GM19351 (cell line): ENCODE measurements around the gene PPP1R37.

Experiments used
- ATAC-seq: cut with Tn5 transposase; IDR thresholded peaks from one replicate; pipeline ENCODE4 v1.9.1; 2021; ENCODE audit warnings: mild to moderate bottlenecking, moderate library complexity; ENCODE audit not compliant: unreplicated experiment

The PPP1R37 gene

GRCh38 chr19:45166723-45167252 lies 73.8 kb downstream of the PPP1R37 start:
- no peak for ATAC-seq

- no peak for ATAC-seq
These were observed 75.9 kb downstream of the PPP1R37 start for GRCh38 chr19:45168767-45169351.

DNA sequence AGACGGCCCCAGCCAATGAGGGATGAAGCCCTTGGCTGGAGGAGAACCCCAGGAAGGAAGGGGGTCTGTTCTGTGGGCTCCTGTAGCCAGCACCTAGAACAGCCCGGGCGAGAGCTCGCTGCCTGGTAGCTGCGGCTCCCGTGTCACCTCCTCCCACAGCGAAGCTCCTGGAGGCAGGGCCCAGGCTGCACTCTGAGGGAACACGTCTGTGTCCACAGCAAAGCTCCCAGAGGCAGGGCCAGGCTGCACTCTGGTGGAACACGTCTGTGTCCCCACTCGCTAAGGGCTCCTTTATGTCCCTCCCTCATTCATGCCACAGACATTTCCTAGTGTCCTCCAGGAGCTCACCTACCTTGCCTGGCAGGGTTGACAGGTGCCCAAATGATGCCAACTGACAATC lies 76.6 kb downstream of the PPP1R37 start:
- ATAC-seq, result no peak

DNA sequence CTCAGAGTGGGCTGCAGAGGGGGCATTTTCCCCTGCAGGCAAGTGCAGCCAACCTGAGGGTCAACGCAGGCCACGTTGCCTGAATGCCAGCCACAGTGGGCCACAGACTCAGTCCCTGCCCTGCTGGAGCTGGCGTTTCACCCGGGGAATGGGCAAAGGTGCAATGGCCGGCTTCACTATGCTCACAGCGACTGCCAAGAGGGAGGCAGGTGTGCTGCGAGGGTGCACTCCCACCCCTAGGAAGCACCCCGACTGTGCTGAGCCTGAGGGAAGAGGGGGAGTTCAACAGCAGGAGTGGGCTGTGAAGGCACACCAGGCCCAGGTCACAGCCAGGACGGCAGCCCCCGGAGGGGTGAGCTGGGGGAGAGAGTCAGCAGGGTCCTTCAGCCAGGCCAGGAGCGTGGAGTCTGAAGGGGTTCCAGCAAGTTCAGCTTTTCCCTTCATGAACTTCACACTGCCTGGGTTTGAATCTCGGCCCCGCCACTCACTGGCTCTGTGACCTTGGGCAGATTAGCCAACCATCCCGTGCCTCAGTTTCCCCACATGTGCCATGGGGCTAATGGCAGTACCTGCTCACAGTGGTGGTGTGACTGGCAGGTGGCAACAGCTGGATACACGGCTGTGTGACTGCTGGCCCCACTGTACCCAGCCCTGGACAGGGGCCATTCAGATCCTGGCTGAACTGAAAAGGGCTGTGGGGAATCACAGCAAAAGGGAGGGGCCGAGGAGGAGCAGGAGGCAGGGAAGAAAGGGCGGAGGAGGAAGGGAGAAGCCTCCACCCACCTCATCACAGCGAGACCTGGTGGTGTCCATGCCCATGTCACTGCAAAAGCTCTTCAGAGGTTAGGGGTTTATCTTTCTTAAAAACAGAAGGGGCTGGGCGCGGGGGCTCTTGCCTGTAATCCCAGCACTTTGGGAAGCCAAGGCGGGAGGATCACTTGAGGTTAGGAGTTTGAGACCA lies 77.4 kb downstream of the PPP1R37 start:
- no peak for ATAC-seq

GRCh38 chr19:45171211-45171623 lies 78.2 kb downstream of the PPP1R37 start:
- no peak for ATAC-seq

DNA sequence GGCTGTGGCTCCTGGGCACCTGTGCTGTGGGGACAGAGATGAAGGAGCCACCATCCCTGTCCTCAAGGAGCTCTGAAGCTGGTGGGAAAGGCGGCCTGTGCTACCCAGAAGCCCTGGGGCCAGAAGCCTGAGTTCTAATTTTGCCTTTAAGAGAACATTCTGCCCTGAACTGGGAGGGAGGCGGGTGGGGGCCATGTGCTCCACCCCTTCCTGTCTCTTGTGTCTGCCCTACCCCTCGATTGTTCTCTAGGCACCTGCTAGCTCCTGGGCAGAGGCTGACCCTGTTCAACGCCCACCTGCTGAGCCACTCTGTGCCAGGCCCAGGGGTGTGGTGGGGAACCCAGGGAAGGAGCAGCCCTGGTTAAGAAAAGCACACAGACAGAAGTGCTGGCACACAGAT lies 79.2 kb downstream of the PPP1R37 start:
- ATAC-seq, result no peak

DNA sequence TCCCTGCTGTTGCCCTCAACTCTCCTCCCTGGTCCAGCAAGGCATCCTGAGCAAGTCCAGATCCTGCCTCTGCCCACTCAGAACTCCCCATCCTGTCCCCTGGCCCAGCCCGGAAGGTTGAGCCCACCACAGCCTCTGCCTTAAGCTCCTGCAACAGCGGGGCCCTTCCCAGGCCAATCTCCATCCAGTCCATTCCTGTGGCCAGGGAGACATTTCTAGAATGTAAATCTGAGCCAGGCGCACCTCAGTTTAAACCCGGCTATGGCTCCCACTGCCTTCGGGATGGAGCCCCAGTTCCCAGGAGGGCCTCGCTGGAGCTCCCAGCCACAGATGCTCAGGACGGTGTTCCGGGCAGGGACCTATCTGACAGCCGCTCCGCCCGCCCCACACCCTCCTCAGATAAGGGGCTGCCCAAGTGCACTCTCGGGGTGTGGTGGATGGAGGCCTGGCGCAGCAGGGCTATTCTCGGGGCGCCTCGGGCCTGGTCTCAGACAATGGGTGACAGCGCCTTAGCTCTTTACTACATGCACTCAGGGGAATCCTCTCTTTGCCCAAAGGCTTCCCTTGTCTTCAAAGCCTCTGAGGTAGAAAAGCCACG lies 79.7 kb downstream of the PPP1R37 start:
- no peak for ATAC-seq

DNA sequence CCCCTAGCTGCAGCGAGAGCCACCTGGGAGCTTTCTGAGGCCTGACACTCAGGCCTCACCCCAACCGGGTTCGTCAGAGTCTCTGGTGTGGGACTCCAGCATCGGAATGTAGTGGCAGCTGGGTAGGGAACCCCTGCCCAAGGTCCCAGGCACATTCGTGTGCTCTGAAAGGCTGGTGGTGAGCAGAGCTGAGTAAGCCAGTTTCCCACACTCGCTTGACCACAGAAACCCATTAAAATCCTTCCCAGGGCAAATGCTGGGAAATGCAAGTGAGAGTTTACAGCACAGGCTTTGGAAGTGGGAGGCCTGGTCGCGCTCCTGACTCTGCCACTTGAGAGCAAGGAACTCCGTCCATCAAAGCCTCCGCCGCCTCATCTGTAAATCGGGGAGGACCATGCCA lies 80.8 kb downstream of the PPP1R37 start:
- ATAC-seq, result no peak

GRCh38 chr19:45175515-45176345 lies 82.8 kb downstream of the PPP1R37 start:
- ATAC-seq, result no peak

- no peak for ATAC-seq
These were observed 84.9 kb downstream of the PPP1R37 start, which contains the start of gene TRAPPC6A for GRCh38 chr19:45177817-45178261. TRAPPC6A (minus strand) TSS chr19:45178237; CDS start chr19:45178218, 19 bp downstream.

- ATAC-seq, result peak; percentile 81
These were observed 85.5 kb downstream of the PPP1R37 start, which contains the start of gene BLOC1S3 for GRCh38 chr19:45178262-45179071. BLOC1S3 (plus strand) TSS chr19:45178784; CDS start chr19:45179297, 513 bp downstream.

- ATAC-seq, result no peak
These were observed 86.3 kb downstream of the PPP1R37 start for GRCh38 chr19:45179072-45179891.

DNA sequence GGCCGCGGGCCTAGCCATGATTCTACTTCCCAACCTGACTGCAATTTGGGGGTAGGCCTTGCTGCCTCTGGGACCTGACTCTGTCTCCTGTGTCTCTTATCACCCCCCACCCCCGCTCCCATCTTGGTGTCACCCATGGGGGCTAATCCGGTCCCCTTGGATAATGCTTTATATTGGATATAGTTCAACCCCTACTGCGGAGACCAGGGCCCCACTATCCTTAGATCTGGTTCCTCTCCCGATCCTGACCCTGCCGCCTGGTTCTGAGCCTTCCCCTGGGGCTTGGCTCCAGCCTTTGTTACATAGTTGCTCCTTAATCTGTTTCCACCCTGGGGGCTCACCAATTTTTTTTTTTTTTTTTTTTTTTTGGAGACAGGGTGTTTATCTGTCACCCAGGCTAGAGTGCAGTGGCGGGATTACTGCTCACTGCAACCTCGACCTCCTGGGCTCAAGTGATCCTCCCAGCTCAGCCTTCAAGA lies 87.0 kb downstream of the PPP1R37 start:
- ATAC-seq, result no peak

DNA sequence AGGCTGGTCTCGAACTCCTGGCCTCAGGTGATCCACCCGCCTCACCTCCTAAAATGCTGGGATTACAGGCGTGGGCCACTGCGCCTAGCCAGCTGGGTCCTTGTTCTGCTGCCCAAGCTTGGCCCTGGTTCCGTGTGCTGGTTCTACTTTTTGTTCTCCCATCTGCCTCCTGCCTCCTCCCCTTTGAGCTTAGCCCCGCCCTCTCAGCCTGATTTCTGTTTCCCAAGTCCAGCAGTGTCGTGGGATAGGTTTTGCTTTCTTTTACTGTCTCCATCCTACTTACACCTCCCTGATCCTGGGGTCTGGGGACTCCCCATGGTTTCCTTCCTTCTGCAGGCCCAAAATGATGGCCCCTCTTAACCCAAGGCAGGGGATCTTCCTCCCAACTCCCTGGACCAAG lies 88.0 kb downstream of the PPP1R37 start:
- no peak for ATAC-seq

DNA sequence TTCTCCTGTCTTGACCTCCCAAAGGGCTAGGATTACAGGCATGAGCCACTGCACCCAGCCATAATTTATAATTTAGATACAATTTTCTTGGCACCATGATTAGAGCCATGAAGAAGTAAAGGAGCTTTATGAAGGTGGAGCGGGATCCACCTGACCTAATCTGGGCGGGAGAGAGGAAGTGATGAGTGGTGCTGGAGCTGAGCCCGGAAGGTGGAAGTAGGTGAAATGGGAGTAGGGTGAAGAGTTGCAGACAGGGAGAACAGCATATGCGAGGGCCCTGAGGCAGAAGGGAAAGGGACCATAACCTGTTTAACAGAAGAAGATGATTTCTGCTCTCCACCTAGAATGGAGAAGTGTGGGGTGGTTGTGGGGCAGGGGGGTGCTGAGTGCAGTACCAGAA lies 89.8 kb downstream of the PPP1R37 start:
- no peak for ATAC-seq

DNA sequence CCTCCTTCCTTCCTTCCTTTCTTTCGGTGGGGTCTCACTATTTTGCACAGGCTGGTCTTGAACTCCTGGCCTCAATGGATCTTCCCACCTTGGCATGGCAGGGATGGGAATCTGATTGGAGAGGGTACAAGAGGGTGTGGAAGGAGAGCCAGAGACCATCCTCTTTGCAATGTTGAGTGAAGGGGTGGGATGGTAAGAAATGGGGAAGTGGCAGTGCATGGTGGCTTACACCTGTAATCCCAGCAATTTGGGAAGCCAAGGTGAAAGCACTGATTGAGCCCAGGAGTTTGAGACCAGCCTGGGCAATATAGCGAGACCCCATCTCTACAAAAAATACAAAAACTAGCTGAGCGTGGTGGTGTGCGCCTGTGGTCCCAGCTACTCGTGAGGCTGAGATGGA lies 91.1 kb downstream of the PPP1R37 start:
- ATAC-seq, result no peak

DNA sequence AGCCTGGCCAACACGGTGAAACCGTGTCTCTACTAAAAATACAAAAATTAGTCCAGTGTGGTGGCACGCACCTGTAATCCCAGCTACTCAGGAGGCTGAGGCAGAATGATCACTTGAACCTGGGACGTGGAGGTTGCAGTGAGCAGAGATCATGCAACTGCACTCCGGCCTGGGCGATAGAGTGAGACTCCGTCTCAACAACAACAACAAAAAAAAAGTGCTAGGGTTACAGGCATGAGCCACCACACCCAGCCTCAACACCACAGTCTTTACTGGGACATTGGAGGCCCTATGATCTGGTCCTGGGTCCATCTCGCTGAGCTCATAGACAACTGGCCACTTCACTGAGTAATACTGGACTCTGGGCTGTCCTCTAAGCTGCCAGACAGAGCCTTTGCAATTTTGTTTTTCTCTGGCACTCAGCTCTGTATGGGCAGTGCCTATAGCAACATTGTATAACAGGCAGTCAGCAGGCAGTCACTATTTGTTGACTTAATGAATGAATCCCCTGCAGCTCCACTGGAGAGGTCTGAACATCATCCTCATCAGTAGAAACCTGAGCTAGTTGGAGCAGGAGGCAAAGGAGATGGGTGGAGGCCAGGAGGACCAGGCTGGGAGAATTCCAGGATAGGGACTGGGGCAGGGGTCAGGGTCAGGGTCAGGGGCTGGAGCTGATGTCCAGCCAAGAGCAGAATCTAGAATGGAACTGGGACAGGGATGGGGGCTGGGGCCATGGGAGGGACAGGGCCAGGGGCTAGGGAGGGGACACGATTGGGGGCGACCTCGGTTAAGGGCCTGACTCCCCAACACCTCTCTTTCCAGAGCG lies 93.7 kb downstream of the PPP1R37 start:
- ATAC-seq, result no peak
